ENCODE data around the gene REV3L. TPM values are rescaled to one million over a fixed set of nuclear protein-coding genes. Genes with fewer than 3 reads are reported as not detected.
A peak's percentile ranks its signal among the peaks of the same experiment; 100 is the strongest.

Gene REV3L
- total and polyA plus RNA-seq, 2 of the 13 experiments (the other 11 are each of a cell fraction or from before 2014, with no cell fraction given), result 12.8 to 31.3 TPM

GRCh38 chr6:111259089-111259831 lies 223.8 kb downstream of the REV3L start (continued):
- TF ChIP-seq ZNF710 (CRISPR knock-in tag; IDR thresholded peaks at IDR 0.05; ENCODE audit: borderline replicate concordance), result peak; percentile 62; the same call in 1 of the 2 replicates
- 0 out of 2 replicates have a peak, but pooled peaks have one; percentile 35 for TF ChIP-seq ZNF878 (CRISPR knock-in tag; IDR thresholded peaks at IDR 0.05)
- no peak for TF ChIP-seq MAFG (CRISPR knock-in tag; IDR thresholded peaks at IDR 0.05)
- TF ChIP-seq CEBPG (CRISPR knock-in tag; IDR thresholded peaks at IDR 0.05), result peak; percentile 60
- no peak for TF ChIP-seq KLF12 (CRISPR knock-in tag; IDR thresholded peaks at IDR 0.05; ENCODE audit: borderline replicate concordance)
- peak; percentile 85 for TF ChIP-seq DMAP1 (CRISPR knock-in tag; IDR thresholded peaks at IDR 0.05)
- no peak for TF ChIP-seq ZNF782 (CRISPR knock-in tag; IDR thresholded peaks at IDR 0.05; ENCODE audit: borderline replicate concordance)
- TF ChIP-seq ZNF605 (CRISPR knock-in tag; IDR thresholded peaks at IDR 0.05), result peak; percentile 97
- no peak for TF ChIP-seq ZBTB37 (CRISPR knock-in tag; IDR thresholded peaks at IDR 0.05)
- no peak for TF ChIP-seq ZNF446 (CRISPR knock-in tag; IDR thresholded peaks at IDR 0.05)
- TF ChIP-seq ZNF839 (CRISPR knock-in tag; IDR thresholded peaks at IDR 0.05; ENCODE audit: borderline replicate concordance), result peak; percentile 79; the same call in 1 of the 2 replicates
- TF ChIP-seq ZBTB25 (CRISPR knock-in tag; IDR thresholded peaks at IDR 0.05), result peak; percentile 79; the same call in 1 of the 2 replicates
- no peak for TF ChIP-seq ARNT (IDR thresholded peaks at IDR 0.05)
- TF ChIP-seq TFDP1 (CRISPR knock-in tag; IDR thresholded peaks at IDR 0.05; ENCODE audit: borderline replicate concordance), result peak; percentile 87; the same call in 1 of the 2 replicates
- peak; percentile 44; the same call in 1 of the 2 replicates for TF ChIP-seq NR0B2 (CRISPR knock-in tag; IDR thresholded peaks at IDR 0.05)
- peak; percentile 98 for TF ChIP-seq ZNF501 (CRISPR knock-in tag; IDR thresholded peaks at IDR 0.05)
- TF ChIP-seq XBP1 (CRISPR knock-in tag; IDR thresholded peaks at IDR 0.05), result no peak
- peak; percentile 89; the same call in 1 of the 2 replicates for TF ChIP-seq ZNF33B (CRISPR knock-in tag; IDR thresholded peaks at IDR 0.05)
- no peak for TF ChIP-seq EZH2 (conservative IDR thresholded peaks at IDR 0.05; ENCODE audit: low read depth, low read length)
- no peak; the same call in 1 of the 2 replicates for TF ChIP-seq ZNF44 (CRISPR knock-in tag; IDR thresholded peaks at IDR 0.05)
- TF ChIP-seq ZNF891 (CRISPR knock-in tag; IDR thresholded peaks at IDR 0.05), result peak; percentile 90
- TF ChIP-seq FOXO1 (CRISPR knock-in tag; IDR thresholded peaks at IDR 0.05), result peak; percentile 51; the same call in 1 of the 2 replicates
- peak; percentile 89 for TF ChIP-seq ETV5 (CRISPR knock-in tag; IDR thresholded peaks at IDR 0.05; ENCODE audit: borderline replicate concordance)
- TF ChIP-seq CCDC6 (CRISPR knock-in tag; IDR thresholded peaks at IDR 0.05), result 0 out of 2 replicates have a peak, but pooled peaks have one; percentile 16
- no peak for TF ChIP-seq ZFAT (CRISPR knock-in tag; conservative IDR thresholded peaks at IDR 0.05)

Data from HepG2 (cell line).